ENCODE measurements around the gene CDC42BPG.

CDC42BPG gene

DNA sequence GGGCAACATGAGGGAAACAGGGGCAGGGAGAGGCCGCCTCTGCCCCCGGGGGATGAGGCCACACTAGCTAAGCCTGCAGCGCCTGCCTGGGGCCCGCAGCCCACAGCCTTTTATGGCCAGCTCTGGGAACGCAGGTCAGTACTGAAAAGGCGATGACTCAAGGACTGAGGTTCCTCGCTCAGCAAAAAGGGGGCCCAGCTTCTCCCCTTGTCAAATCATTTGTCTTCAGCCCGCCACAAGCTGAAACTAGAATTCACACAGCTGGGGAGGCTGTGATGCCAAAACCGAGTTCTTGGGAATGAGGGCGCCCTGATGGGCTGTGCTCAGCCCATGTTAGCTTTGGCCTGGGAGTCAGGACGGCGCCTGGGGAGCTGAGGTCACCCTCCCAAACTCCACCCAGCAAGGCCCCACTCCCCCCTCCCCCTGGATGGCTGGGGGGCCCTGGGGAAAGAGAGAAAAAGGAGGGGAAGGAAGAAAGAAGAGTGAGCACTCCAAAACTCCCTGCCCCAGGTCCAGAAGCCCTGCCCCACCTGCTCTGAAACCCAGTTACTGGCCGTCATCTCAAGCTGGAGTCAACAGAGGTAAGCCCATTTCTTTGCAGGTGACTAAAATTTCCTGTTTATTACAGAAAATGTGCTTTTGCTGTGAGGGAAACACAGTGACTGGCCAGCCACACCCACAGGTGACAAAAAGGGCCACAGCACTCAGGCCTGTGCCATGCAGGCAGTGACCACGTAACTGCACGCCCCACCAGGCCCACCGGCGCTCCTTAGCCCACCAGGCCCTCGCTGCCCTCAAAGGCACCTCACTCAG lies 20.2 kb upstream of the CDC42BPG start:
- peak in 10 of 14 donors; percentile 21 to 78 (median 44) for DNase-seq

DNA sequence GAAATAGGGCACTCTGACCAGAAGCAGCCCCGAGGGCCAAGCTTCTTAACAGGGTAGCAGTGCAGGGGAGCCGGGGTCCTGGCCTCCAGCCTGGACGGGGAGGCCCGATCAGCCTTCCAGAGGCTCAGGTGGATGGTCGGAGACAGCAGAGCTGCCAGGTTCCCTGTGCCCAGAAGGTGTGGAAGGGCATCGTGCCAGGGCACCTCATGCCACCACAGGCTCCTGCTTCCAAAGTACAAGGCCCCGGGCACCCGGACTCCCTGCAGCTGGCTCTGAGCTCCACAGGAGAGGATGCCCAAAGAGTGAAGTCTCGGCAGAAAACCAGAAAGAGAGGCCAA lies 19.7 kb upstream of the CDC42BPG start:
- peak in 1 of 14 donors; percentile 65 for DNase-seq

- DNase-seq = peak in 4 of 14 donors; percentile 47 to 67 (median 56)
These were observed 19.1 kb upstream of the CDC42BPG start for GRCh38 chr11:64863391-64864060.

DNA sequence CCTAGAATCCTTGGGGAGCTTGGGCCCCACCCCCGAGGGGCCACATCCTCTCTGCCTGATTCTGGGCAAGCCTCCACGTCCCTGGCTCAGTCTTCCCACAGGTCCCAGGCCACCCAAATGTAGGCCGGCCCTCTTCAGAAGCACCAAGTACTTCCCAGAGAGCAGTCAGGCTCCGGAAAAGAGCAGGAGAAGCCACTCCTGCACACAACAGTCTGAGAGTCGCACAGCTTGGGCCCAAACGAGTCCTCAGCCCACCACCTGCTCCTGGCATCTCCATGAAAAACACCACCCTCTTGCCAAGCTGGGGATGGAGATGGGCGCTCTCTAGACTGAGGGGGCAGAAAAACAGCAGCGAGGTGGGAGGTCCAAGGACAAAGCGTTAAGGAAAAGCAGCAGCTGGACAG lies 18.5 kb upstream of the CDC42BPG start:
- peak in 1 of 14 donors; percentile 49 for DNase-seq

DNA sequence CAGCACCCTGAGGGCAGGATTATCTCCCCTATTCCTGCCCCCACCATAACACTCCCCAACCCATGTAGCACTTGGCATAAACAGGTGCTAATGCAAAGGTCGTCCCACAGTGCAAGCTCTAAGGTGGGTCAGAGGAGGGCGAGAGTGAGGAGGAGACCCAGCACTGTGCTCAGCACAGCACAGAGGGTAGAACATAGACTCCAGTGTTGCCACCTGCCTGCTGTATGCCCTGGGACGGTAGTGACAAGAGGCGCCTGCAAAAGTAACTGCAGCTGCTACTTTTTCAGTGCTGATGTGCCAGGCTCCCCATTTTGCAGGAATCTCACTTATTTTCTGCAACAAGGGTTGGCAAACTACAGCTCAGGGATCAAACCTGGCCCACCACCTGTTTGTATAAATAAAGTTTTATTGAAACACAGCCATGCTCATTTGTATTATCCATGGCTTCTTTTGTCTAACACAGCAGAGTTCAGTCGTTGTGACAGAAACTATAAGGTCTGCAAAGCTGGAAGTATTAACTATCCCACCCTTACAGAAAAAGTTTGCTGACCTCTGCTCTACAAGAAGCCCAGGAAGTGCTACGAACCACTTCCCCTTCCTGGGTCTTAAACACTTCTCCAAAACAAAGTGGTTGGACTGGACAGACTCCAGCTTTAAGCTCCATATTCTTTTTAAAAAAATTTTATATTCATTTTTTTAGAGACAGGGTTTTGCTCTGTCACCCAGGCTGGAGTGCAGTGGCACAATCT lies 16.9 kb upstream of the CDC42BPG start:
- DNase-seq = no peak

GRCh38 chr11:64859542-64860414 lies 15.3 kb upstream of the CDC42BPG start:
- DNase-seq = no peak

- DNase-seq = peak in 1 of 14 donors; percentile 65
These were observed 14.2 kb upstream of the CDC42BPG start for GRCh38 chr11:64858467-64859263.

DNA sequence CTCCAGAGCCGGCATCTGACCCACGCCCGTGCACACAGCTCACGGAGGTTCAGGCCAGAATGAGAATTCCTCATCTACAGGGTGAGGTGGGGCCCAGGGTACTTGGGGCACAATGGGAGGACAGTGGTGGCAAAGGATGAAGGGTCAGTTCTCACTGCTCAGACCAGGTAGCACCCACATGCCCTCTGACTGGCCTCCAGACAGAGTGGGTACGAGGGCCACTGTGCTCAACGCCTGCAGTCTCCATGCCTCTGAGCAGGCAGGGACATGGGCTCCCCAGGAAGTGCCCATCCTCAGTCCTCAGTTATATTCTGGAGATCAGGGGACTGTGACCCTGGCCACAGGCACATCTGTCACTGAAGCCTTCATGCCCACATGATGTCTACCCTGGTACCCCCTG lies 13.0 kb upstream of the CDC42BPG start:
- DNase-seq = no peak

DNA sequence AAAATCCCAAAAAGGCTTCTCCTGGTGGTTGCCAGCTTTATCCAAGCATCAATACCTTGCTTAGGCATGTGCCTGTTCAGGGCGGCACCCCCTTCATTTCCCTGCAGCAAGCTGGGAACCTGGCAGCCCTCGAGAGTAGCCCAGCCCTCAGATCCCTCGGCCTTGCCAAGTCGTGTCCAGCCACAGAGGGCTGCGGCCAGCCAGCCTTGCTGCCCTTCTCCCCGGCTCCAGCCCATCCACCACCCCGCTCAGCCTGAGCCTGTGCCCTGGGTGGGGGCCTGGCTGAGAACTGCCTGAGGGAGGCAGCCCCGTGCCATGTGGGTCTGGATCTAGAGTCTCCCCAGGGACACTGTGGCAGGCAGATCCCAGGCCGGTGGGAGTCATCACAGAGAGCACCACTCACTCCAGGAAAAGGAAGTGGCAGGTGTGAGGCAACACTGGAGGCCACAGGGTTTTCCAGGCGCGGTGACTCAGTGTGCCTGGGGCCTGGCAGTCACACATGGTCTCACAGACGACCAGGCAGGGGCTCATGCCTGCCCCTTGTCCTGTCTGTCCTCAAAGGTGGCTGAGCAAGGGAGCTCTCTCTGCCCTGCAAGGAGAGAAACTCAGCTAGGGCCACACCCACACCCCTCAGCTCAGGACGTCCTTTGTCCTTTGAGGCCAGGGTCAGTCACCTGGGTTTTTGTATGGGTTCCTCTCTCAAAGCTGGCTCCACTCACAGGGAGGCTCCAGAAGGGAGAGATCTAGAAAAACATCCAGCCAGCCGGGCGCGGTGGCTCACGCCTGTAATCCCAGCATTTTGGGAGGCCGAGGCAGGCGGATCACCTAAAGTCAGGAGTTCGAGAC lies 12.2 kb upstream of the CDC42BPG start:
- peak in 10 of 14 donors; percentile 10 to 87 (median 44) for DNase-seq

DNA sequence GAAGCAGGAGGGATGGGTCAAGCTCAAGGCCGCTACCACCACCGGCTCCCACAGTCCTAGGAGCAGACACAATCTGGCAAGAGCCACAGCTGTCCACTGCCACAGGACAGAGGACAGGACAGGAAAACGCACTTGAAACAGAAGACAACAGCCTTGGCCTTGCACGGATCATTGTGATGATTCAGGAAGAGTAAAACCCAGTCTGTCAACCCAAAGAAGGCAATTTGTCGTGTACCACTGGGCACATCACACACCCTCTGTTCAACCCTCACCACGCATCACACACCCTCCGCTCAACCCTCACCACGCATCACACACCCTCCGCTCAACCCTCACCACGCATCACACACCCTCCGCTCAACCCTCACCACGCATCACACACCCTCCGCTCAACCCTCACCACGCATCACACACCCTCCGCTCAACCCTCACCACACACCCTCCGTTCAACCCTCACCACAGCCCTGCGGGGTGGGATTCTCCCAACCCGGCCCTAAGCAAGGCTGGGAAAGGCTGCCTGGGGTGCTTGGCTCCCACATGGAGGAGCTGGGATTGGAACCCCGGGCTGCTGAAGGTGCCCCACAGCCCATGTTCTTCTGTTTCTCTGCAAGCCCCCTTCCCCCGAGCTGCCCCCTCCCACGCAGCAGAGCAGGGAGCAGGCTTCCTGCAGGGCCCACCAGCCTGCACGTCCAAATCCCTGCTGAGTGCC lies 11.3 kb upstream of the CDC42BPG start:
- DNase-seq = no peak

DNA sequence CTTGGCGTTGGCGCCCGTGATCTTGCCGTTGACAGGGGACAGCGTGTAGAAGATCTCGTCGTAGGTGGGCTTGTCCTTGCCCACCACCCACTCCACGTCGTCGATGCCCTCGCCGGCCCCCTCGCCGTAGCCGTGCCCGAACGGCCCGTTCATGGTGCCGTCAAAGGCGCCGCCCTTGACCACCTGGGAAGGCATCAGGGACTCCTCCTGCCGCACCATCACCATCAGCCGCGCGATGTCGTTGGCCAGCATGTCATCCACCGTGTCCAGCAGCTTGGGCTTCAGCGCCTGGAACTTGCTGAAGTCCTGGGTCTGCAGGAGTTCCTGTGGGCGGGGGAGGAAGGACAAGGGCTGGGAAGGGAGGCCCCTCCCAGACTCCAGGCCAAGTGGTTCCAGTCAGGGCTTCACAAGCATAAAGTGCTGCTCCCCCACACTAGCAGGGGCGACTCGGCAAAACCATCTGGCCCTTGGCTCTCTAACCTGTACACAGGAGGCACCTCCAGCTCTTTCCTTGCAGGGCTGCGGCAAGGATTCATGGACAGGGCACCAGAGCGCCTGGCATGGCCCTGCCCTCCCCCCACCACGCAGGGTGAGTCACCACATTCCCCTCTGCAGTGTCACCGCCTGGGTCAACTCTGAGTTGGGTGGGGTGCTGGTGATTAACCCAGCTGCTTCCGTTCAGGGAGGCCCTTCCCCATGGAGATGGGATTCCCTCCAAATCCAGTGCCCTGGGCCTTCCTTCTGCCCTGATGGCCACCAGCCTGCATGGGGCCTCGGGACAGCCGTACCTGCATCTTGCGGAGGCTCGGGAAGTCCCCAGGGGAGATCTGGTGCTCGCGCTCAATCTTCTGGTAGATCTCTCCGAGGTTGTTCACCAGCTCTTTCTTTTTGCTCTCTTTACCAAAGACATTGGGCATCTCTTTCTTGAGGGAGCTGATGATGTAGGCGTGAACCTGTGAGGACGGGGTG lies 10.4 kb upstream of the CDC42BPG start:
- DNase-seq = peak in 5 of 14 donors; percentile 12 to 89 (median 46)

GRCh38 chr11:64854157-64854533 lies 9.7 kb upstream of the CDC42BPG start:
- DNase-seq = no peak

- DNase-seq = no peak
These were observed 9.3 kb upstream of the CDC42BPG start for GRCh38 chr11:64853709-64854108.

DNA sequence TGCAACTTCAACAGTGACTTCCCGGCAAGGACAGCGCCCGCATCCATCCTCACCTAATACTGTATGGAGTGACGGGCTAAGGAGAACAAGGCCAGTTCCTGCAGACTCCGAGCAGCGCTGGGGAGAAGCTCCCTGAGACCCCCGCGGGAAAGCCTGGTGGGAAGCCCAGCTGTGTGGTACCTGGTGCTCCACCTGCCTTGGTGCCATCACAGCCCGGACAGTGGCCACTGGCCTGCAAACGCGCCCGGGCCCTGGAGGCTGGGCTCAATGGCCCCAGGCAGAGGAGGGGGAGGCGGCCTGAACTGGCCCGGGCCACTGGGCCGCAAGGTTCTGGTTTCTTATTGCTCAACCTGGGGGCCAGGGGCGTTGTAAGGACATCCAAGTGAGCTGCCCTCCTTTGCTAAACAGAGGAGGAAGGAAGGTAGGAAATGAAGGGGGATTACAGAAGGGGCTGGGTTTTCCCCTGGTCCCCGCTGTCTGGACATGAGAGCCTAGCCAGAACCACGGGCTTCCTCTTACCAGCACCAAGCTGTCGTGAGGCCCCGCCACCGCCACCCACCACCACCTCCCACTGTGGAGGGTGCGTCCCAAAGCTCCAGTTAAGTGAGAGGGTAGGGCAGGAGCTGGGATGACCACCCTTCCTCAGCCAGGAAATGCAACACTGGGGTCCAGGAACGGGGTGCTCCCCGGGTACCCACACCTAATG lies 8.5 kb upstream of the CDC42BPG start:
- no peak for DNase-seq

- peak in 1 of 14 donors; percentile 59 for DNase-seq
These were observed 7.4 kb upstream of the CDC42BPG start for GRCh38 chr11:64851831-64852351.

DNA sequence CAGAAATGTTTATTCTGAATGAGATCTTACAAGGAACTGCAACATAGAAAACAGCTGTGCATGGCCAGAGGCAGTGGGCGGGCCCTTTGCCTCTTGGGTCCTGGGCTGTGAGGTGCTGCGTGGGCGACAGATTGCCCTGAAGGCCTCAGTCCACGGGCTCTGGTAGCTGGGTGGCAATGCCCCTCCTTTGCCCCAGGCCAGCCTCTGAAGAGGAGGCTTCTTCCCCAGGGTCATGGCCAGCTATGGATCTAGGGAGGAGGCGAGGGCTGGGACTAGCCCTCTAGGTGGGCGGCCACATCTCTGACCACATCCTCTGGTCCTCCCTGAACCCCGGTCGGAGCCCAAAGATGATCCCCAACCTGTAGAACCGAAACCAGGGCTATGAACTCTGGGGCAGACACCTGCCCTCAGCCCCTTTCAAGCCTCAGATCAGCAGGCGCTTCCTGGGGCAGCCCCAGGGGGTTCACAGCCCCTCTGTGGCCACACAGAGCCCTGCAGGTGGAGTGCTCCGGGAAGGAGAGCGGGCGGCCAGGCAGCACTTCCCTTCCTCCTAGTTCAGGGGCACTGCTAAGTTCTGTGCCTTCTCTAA lies 6.6 kb upstream of the CDC42BPG start:
- DNase-seq = no peak

Measured in C1 segment of cervical spinal cord (tissue), 14 donors.